Parathyroid adenoma (tissue), 2 donors: ENCODE data around the gene NANOS3.

Source experiments
- H2AFZ ChIP-seq: fragments of 300-600 bp; sonication (generic); one replicate; pipeline ENCODE4 v1.7.0; 2017; ENCODE audit warnings: antibody characterized with exemption, mild to moderate bottlenecking
- H3K27ac ChIP-seq: fragments of 300-600 bp; sonication (generic); one replicate; pipeline ENCODE4 v1.7.0; 2017
- H3K27me3 ChIP-seq: fragments of 300-600 bp; sonication (generic); one replicate; pipeline ENCODE4 v1.7.0; 2017; ENCODE audit warnings: low read length; ENCODE audit not compliant: control insufficient read depth, insufficient read depth
- H3K36me3 ChIP-seq: fragments of 300-600 bp; sonication (generic); one replicate; pipeline ENCODE4 v1.7.0; 2017; ENCODE audit warnings: low read length; ENCODE audit not compliant: control insufficient read depth, insufficient read depth
- H3K4me1 ChIP-seq: fragments of 300-600 bp; sonication (generic); one replicate; pipeline ENCODE4 v1.7.0; 2017; ENCODE audit warnings: control low read depth
- H3K4me2 ChIP-seq: fragments of 300-600 bp; sonication (generic); one replicate; pipeline ENCODE4 v1.7.0; 2017; ENCODE audit warnings: low read length
- H3K4me3 ChIP-seq: fragments of 300-600 bp; sonication (generic); one replicate; pipeline ENCODE4 v1.7.0; 2017; ENCODE audit warnings: low read depth, low read length
- H3K79me2 ChIP-seq: fragments of 300-600 bp; sonication (generic); one replicate; pipeline ENCODE4 v1.7.0; 2017; ENCODE audit warnings: control low read depth
- H3K9ac ChIP-seq: fragments of 300-600 bp; sonication (generic); one replicate; pipeline ENCODE4 v1.7.0; 2017; ENCODE audit warnings: mild to moderate bottlenecking
- H3K9me3 ChIP-seq: fragments of 300-600 bp; sonication (generic); one replicate; pipeline ENCODE4 v1.7.0; 2017; ENCODE audit warnings: low read length; ENCODE audit not compliant: control insufficient read depth
- CTCF ChIP-seq: fragments of 300-600 bp; sonication (generic); IDR thresholded peaks from one replicate; pipeline ENCODE4 v1.7.0; 2017; ENCODE audit warnings: antibody characterized with exemption, mild to moderate bottlenecking
- donor health status: primary hyperparathyroidism.

The NANOS3 gene

GRCh38 chr19:13844130-13844631 lies 32.8 kb upstream of the NANOS3 start:
- Histone ChIP-seq H3K4me1 (peaks cover 27% of the 10 kb centered on the region), H2AFZ (peak overlapping the region; percentile 93), H3K9me3 (no peaks in the 10 kb centered on the region), H3K27me3 (no peaks in the 10 kb centered on the region), H3K4me2 (no peak overlapping the region), H3K79me2 (peaks cover 6% of the 10 kb centered on the region), H3K36me3 (no peaks in the 10 kb centered on the region), H3K9ac (no peak overlapping the region), H3K27ac (peak overlapping the region; percentile 97), H3K4me3 (no peak overlapping the region)
- TF ChIP-seq CTCF = no peak

DNA sequence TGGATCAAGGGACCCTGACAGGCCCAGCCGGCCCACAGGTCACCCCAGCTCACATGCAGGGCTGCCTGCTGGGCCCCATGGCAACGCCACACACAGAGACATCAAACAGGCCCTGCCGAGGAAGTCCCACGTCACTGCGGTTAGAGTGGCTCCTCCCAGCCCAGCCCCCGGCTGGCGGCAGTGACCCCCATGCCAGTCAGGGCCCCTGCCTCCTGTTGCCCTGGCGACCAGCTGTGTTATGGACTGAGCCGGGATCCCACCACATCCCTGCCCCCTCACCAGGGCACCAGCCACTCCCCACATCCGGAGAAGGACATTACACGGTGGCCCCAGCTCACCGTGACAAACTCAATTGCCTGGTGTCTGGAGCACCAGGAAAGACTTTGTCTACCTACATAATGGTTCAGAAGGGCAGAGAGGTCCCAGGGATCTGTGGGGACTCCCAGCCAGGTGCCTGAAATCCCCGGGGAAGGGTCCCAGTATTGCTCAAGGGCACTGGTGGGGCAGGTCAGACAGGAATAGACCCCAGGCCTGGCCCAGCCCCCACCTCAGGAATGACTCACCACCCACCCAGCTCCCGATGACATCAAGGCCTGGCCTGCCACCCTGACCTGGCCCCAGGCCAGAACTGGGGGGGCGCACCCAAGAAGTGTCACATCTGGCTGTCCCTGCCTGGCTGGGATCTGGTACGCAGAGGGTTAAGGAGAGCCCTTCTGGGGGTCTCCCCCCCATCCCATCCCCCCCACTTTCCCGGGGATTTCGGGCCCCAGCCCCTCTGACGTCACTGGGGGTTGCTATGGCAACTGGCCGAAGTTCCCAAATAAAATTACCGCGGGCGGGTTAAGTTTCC lies 30.2 kb upstream of the NANOS3 start:
- no peaks in the 10 kb centered on the region for H3K36me3 ChIP-seq
- H3K9ac ChIP-seq = peak overlapping the region; percentile 86
- H3K27ac ChIP-seq = peak overlapping the region; percentile 99
- peaks cover 3% of the 10 kb centered on the region for H3K79me2 ChIP-seq
- peak overlapping the region; percentile 78 for H3K4me2 ChIP-seq
- H3K4me3 ChIP-seq = peak overlapping the region; percentile 78
- peak overlapping the region; percentile 97 for H2AFZ ChIP-seq
- no peaks in the 10 kb centered on the region for H3K27me3 ChIP-seq
- no peak for TF ChIP-seq CTCF
- peaks cover 35% of the 10 kb centered on the region for H3K4me1 ChIP-seq
- no peaks in the 10 kb centered on the region for H3K9me3 ChIP-seq

GRCh38 chr19:13847407-13848339 lies 29.3 kb upstream of the NANOS3 start:
- no peaks in the 10 kb centered on the region for H3K36me3 ChIP-seq
- peak; percentile 52 for TF ChIP-seq CTCF
- H3K27me3 ChIP-seq = no peaks in the 10 kb centered on the region
- H3K4me1 ChIP-seq = peaks cover 35% of the 10 kb centered on the region
- peak overlapping the region; percentile 78 for H3K4me2 ChIP-seq
- H3K9me3 ChIP-seq = no peaks in the 10 kb centered on the region
- peak overlapping the region; percentile 86 for H3K9ac ChIP-seq
- H3K27ac ChIP-seq = peak overlapping the region; percentile 99
- H2AFZ ChIP-seq = peak overlapping the region; percentile 97
- peak overlapping the region; percentile 78 for H3K4me3 ChIP-seq
- H3K79me2 ChIP-seq = peaks cover 3% of the 10 kb centered on the region

GRCh38 chr19:13848340-13848677 lies 28.6 kb upstream of the NANOS3 start:
- Histone ChIP-seq H3K4me1 (peaks cover 30% of the 10 kb centered on the region), H3K9ac (no peak overlapping the region), H3K27ac (peak overlapping the region; percentile 99)

More at GRCh38 chr19:13848340-13848677, 28.6 kb upstream of the NANOS3 start:
- Histone ChIP-seq H3K4me2 (peak overlapping the region; percentile 78), H3K36me3 (no peaks in the 10 kb centered on the region), H3K9me3 (no peaks in the 10 kb centered on the region), H2AFZ (no peak overlapping the region), H3K27me3 (no peaks in the 10 kb centered on the region), H3K4me3 (peak overlapping the region; percentile 78), H3K79me2 (no peaks in the 10 kb centered on the region)
- TF ChIP-seq CTCF = no peak
